ENCODE data around the gene LRRC61. TPM values are rescaled to one million over a fixed set of nuclear protein-coding genes. Genes with fewer than 3 reads are reported as not detected.
A peak's percentile ranks its signal among the peaks of the same experiment; 100 is the strongest.

The LRRC61 gene
- total RNA-seq, 4 donors from 2014 or later, result 5.9 to 41.2 (median 15.3) TPM

- intact Hi-C loops (cut with DNase I; ENCODE audit: low total_unique reads), result loop anchor here (5.0 kb wide), 1 partner anchor 67 kb away; no protein-coding TSS in a partner anchor
- no peak overlapping the region for H3K4me3 ChIP-seq
- no peaks in the 10 kb centered on the region for H3K4me1 ChIP-seq
- H3K9me3 ChIP-seq, result no peaks in the 10 kb centered on the region
- DNase-seq, result no peak
- no peaks in the 10 kb centered on the region for H3K36me3 ChIP-seq
- no peak overlapping the region for H3K27ac ChIP-seq
- no peaks in the 10 kb centered on the region for H3K27me3 ChIP-seq
- TF ChIP-seq POLR2A (IDR thresholded peaks at IDR 0.05) (no peak), CTCF (IDR thresholded peaks at IDR 0.05) (no peak)
Measured at GRCh38 chr7:150355666-150356059, 32.5 kb downstream of the LRRC61 start.

DNA sequence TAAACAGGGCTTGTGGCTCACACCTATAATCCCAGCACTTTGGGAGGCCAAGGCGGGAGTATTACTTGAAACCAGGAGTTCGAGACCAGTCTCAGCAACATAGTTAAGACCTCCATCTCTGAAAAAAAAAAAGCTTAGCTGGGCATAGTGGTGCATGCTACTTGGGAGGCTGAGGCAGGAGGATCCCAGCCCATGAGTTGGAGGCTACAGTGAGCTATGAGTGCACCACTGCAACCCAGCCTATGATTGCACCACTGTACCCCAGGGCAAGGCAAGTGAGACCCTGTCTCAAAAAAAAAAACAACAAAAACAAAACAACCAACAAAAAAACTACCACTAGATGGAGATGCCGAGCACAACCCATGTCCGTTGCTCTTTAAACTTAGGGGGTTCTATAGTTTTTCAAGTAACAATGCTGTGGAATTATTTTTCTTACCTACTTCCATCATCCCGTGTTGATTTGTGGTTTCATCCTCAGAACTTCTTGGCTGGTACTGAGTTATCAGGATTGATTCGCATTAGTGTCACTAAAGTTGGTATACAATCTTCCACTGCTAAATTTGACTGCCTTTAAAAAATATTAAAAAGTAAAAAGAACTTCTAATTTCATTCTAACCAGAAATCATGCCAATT is 33.2 kb downstream of the LRRC61 start:
- H3K27ac ChIP-seq, result no peak overlapping the region
- TF ChIP-seq POLR2A (IDR thresholded peaks at IDR 0.05), result no peak
- TF ChIP-seq CTCF (IDR thresholded peaks at IDR 0.05), result peak; percentile 36 to 61 (median 52)
- H3K9me3 ChIP-seq, result no peaks in the 10 kb centered on the region
- no peaks in the 10 kb centered on the region for H3K27me3 ChIP-seq
- DNase-seq, result no peak
- H3K36me3 ChIP-seq, result no peaks in the 10 kb centered on the region
- intact Hi-C loops (cut with DNase I; ENCODE audit: low total_unique reads), result loop anchor here (5.0 kb wide), 1 partner anchor 66 kb away; no protein-coding TSS in a partner anchor
- H3K4me3 ChIP-seq, result no peak overlapping the region
- no peaks in the 10 kb centered on the region for H3K4me1 ChIP-seq

DNA sequence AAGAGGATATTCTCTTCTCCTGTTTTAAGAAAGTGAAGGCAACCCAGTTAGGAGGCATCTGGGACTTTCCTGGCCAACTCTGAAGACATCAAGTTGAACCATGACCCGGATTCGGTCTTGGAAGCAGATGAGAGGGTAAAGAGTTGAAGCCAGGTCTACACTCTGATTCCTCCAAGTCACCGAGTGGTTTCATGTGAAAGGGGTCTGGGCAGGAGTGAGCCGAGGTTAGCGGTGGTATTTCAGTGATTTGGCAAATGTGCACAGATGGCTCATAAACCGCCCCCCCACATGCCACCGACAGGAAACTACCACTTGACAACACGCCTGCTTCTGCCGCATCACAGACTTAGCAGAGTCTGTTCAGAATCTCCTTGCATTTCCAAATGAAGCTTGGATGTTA is 34.1 kb downstream of the LRRC61 start:
- Histone ChIP-seq H3K9me3 (no peaks in the 10 kb centered on the region), H3K36me3 (no peaks in the 10 kb centered on the region), H3K4me1 (no peaks in the 10 kb centered on the region), H3K4me3 (no peak overlapping the region), H3K27ac (no peak overlapping the region), H3K27me3 (no peaks in the 10 kb centered on the region)
- DNase-seq, result no peak
- intact Hi-C loops (cut with DNase I; ENCODE audit: low total_unique reads), result loop anchor here (5.0 kb wide), 1 partner anchor 65 kb away; no protein-coding TSS in a partner anchor
- TF ChIP-seq POLR2A (IDR thresholded peaks at IDR 0.05) (no peak), CTCF (IDR thresholded peaks at IDR 0.05) (no peak)

GRCh38 chr7:150357771-150358427 is 34.7 kb downstream of the LRRC61 start:
- TF ChIP-seq POLR2A (IDR thresholded peaks at IDR 0.05), result no peak
- TF ChIP-seq CTCF (IDR thresholded peaks at IDR 0.05), result no peak
- H3K4me1 ChIP-seq, result no peaks in the 10 kb centered on the region
- no peak overlapping the region for H3K4me3 ChIP-seq
- no peak overlapping the region for H3K27ac ChIP-seq
- intact Hi-C loops (cut with DNase I; ENCODE audit: low total_unique reads), result loop anchor here (5.0 kb wide), 1 partner anchor 64 kb away; no protein-coding TSS in a partner anchor
- H3K36me3 ChIP-seq, result no peaks in the 10 kb centered on the region
- no peaks in the 10 kb centered on the region for H3K27me3 ChIP-seq
- DNase-seq, result no peak
- H3K9me3 ChIP-seq, result no peaks in the 10 kb centered on the region

GRCh38 chr7:150358433-150358832 is 35.3 kb downstream of the LRRC61 start:
- H3K9me3 ChIP-seq, result no peaks in the 10 kb centered on the region
- DNase-seq, result no peak
- TF ChIP-seq CTCF (IDR thresholded peaks at IDR 0.05), result no peak
- no peak for TF ChIP-seq POLR2A (IDR thresholded peaks at IDR 0.05)
- no peaks in the 10 kb centered on the region for H3K36me3 ChIP-seq
- no peak overlapping the region for H3K4me3 ChIP-seq
- no peak overlapping the region for H3K27ac ChIP-seq
- intact Hi-C loops (cut with DNase I; ENCODE audit: low total_unique reads), result loop anchor here (5.0 kb wide), 1 partner anchor 64 kb away; no protein-coding TSS in a partner anchor
- H3K27me3 ChIP-seq, result no peaks in the 10 kb centered on the region
- H3K4me1 ChIP-seq, result no peaks in the 10 kb centered on the region
